ENCODE data around the gene KLHL17.
"Not testable (repeated sequence)": the region's sequence is repeated elsewhere in the genome, so short reads cannot be mapped to it uniquely, and the experiment has no call there.

KLHL17 gene

GRCh38 chr1:1011396-1011949 is 51.1 kb downstream of the KLHL17 start:
- Histone ChIP-seq H3K9ac (ENCODE audit: low read length) (no peak overlapping the region), H3K36me3 (replicated peaks; ENCODE audit: low read depth, low read length) (no peaks in the 10 kb centered on the region), H3K27me3 (ENCODE audit: low read depth, low read length) (no peaks in the 10 kb centered on the region), H3K4me3 (ENCODE audit: low read length) (no peak overlapping the region), H3K79me2 (ENCODE audit: low read length) (no peaks in the 10 kb centered on the region), H2AFZ (ENCODE audit: low read depth, low read length) (no peak overlapping the region), H3K27ac (ENCODE audit: low read length) (no peak overlapping the region), H3K4me2 (ENCODE audit: low read length) (no peak overlapping the region), H3K4me1 (ENCODE audit: low read length) (peaks cover 12% of the 10 kb centered on the region; the same call in 1 of the 2 replicates), H3K9me3 (ENCODE audit: insufficient read depth, low read length) (no peaks in the 10 kb centered on the region), H4K20me1 (ENCODE audit: insufficient read depth, low read length) (no peaks in the 10 kb centered on the region)
- TF ChIP-seq EZH2phosphoT487 (IDR thresholded peaks at IDR 0.05; ENCODE audit: low read depth) (no peak), CTCF (IDR thresholded peaks at IDR 0.05; ENCODE audit: low read depth, low read length) (no peak)

- H3K27me3 ChIP-seq (ENCODE audit: low read depth, low read length); H3K79me2 ChIP-seq (ENCODE audit: low read length); H3K9me3 ChIP-seq (ENCODE audit: insufficient read depth, low read length); H4K20me1 ChIP-seq (ENCODE audit: insufficient read depth, low read length); H3K36me3 ChIP-seq (replicated peaks; ENCODE audit: low read depth, low read length): not testable (repeated sequence)
- H3K27ac ChIP-seq (ENCODE audit: low read length): peak overlapping the region; percentile 55
- peak overlapping the region; percentile 92 for H3K4me3 ChIP-seq (ENCODE audit: low read length)
- H3K4me1 ChIP-seq (ENCODE audit: low read length): peaks cover 12% of the 10 kb centered on the region; the same call in 1 of the 2 replicates
- H3K4me2 ChIP-seq (ENCODE audit: low read length): peak overlapping the region; percentile 91
- peak overlapping the region; percentile 98 for H2AFZ ChIP-seq (ENCODE audit: low read depth, low read length)
- peak overlapping the region; percentile 80 for H3K9ac ChIP-seq (ENCODE audit: low read length)
These were observed 52.3 kb downstream of the KLHL17 start for GRCh38 chr1:1012736-1013104.

- Histone ChIP-seq H3K27me3 (ENCODE audit: low read depth, low read length) (no peaks in the 10 kb centered on the region), H3K9me3 (ENCODE audit: insufficient read depth, low read length) (no peaks in the 10 kb centered on the region), H3K27ac (ENCODE audit: low read length) (peak within 1 kb of the TSS; percentile 55), H3K36me3 (replicated peaks; ENCODE audit: low read depth, low read length) (no peaks in the 10 kb centered on the region), H2AFZ (ENCODE audit: low read depth, low read length) (peak within 1 kb of the TSS; percentile 98), H4K20me1 (ENCODE audit: insufficient read depth, low read length) (no peaks in the 10 kb centered on the region), H3K79me2 (ENCODE audit: low read length) (no peaks in the 10 kb centered on the region), H3K9ac (ENCODE audit: low read length) (peak within 1 kb of the TSS; percentile 80), H3K4me1 (ENCODE audit: low read length) (peaks cover 12% of the 10 kb centered on the region; the same call in 1 of the 2 replicates), H3K4me2 (ENCODE audit: low read length) (peak within 1 kb of the TSS; percentile 91), H3K4me3 (ENCODE audit: low read length) (peak within 1 kb of the TSS; percentile 92)
- TF ChIP-seq CTCF (IDR thresholded peaks at IDR 0.05; ENCODE audit: low read depth, low read length) (no peak), EZH2phosphoT487 (IDR thresholded peaks at IDR 0.05; ENCODE audit: low read depth) (no peak)
These were observed 52.9 kb downstream of the KLHL17 start, which contains the start of gene ISG15 for GRCh38 chr1:1013105-1013921. Gene ISG15, plus strand, starts transcription at chr1:1013497. Its CDS starts 77 bp downstream, at chr1:1013574.

- Histone ChIP-seq H3K27me3 (ENCODE audit: low read depth, low read length) (no peaks in the 10 kb centered on the region), H3K4me1 (ENCODE audit: low read length) (peaks cover 12% of the 10 kb centered on the region; the same call in 1 of the 2 replicates), H3K9ac (ENCODE audit: low read length) (peak overlapping the region; percentile 80; the same call in 1 of the 2 replicates), H4K20me1 (ENCODE audit: insufficient read depth, low read length) (no peaks in the 10 kb centered on the region), H3K9me3 (ENCODE audit: insufficient read depth, low read length) (no peaks in the 10 kb centered on the region), H3K36me3 (replicated peaks; ENCODE audit: low read depth, low read length) (no peaks in the 10 kb centered on the region), H2AFZ (ENCODE audit: low read depth, low read length) (no peak overlapping the region; the same call in 1 of the 2 replicates), H3K4me3 (ENCODE audit: low read length) (peak overlapping the region; percentile 92), H3K4me2 (ENCODE audit: low read length) (peak overlapping the region; percentile 91), H3K27ac (ENCODE audit: low read length) (no peak overlapping the region), H3K79me2 (ENCODE audit: low read length) (no peaks in the 10 kb centered on the region)
- no peak for TF ChIP-seq CTCF (IDR thresholded peaks at IDR 0.05; ENCODE audit: low read depth, low read length)
- no peak for TF ChIP-seq EZH2phosphoT487 (IDR thresholded peaks at IDR 0.05; ENCODE audit: low read depth)
These were observed 53.7 kb downstream of the KLHL17 start for GRCh38 chr1:1013922-1014648.

Data from OCI-LY3 (cell line).